ENCODE measurements around the gene TATDN3. TPM values are rescaled to one million over a fixed set of nuclear protein-coding genes. Genes with fewer than 3 reads are reported as not detected.

Gene TATDN3
- total RNA-seq, 1 experiment from 2014 or later, result 12.4 TPM

GRCh38 chr1:212857992-212858460 lies 66.3 kb downstream of the TATDN3 start, which contains the start of gene FLVCR1:
FLVCR1 (plus strand) TSS chr1:212858275; CDS start chr1:212858453, 178 bp downstream.
- ChIA-PET POLR2A (interaction anchor here (0.5 to 2.1 kb wide), 24 partner anchors 13 to 1198 kb away, joined by 3 to 22 read pairs (median 4); partner anchors contain the start of genes ATF3, NSL1, RPS6KC1 and TATDN3), CTCF (interaction anchor here (0.7 to 1.8 kb wide), 11 partner anchors 24 to 381 kb away, joined by 3 to 10 read pairs (median 6); partner anchors contain the start of gene NSL1)
- BruUV-seq (replicated peaks), result no TSS peak
- H3K4me1 Mint-ChIP-seq (ENCODE audit: low read depth, unreplicated experiment), result peaks cover 16% of the 10 kb centered on the region
- peak within 1 kb of the TSS; percentile 59 for H3K4me3 ChIP-seq (ENCODE audit: low read depth, low read length)
- no peaks in the 10 kb centered on the region for H3K9me3 ChIP-seq
- TF ChIP-seq CTCF (IDR thresholded peaks at IDR 0.05; ENCODE audit: insufficient read depth in 1 of 2, low read depth in 1 of 2, low read length in 1 of 2, severe bottlenecking in 1 of 2, unreplicated experiment in 1 of 2), result no peak
- peaks cover 10% of the 10 kb centered on the region for H3K9me3 Mint-ChIP-seq (ENCODE audit: unreplicated experiment)
- no peak within 1 kb of the TSS for H3K4me3 Mint-ChIP-seq (ENCODE audit: unreplicated experiment)
- no peaks in the 10 kb centered on the region for H3K27me3 Mint-ChIP-seq (ENCODE audit: insufficient read depth, unreplicated experiment)
- no peaks in the 10 kb centered on the region for H3K36me3 ChIP-seq (ENCODE audit: control insufficient read depth, insufficient read depth, low read length)
- peaks cover 14% of the 10 kb centered on the region for H3K4me1 ChIP-seq
- peak within 1 kb of the TSS; percentile 81 for H3K27ac Mint-ChIP-seq (ENCODE audit: unreplicated experiment)
- H3K27me3 ChIP-seq (replicated peaks; ENCODE audit: control insufficient read depth, insufficient read depth, low read length), result no peaks in the 10 kb centered on the region
- intact Hi-C loops (cut with micrococcal nuclease; ENCODE audit: unreplicated experiment), result loop anchor here (1.0 to 5.0 kb wide), 4 partner anchors 29 to 159 kb away; partner anchors contain the start of genes ANGEL2, NSL1 and TATDN3
- peak; percentile 99 for DNase-seq
- H3K36me3 Mint-ChIP-seq (ENCODE audit: insufficient read depth, unreplicated experiment), result peaks cover 15% of the 10 kb centered on the region

- TSS peak; percentile 16 for BruUV-seq (replicated peaks)
These were observed 67.0 kb downstream of the TATDN3 start for GRCh38 chr1:212858461-212859265.

More at GRCh38 chr1:212858461-212859265, 67.0 kb downstream of the TATDN3 start:
- Mint-ChIP-seq H3K4me3 (ENCODE audit: unreplicated experiment) (no peak overlapping the region), H3K36me3 (ENCODE audit: insufficient read depth, unreplicated experiment) (peaks cover 15% of the 10 kb centered on the region), H3K4me1 (ENCODE audit: low read depth, unreplicated experiment) (peaks cover 19% of the 10 kb centered on the region), H3K27ac (ENCODE audit: unreplicated experiment) (peak overlapping the region; percentile 81), H3K27me3 (ENCODE audit: insufficient read depth, unreplicated experiment) (no peaks in the 10 kb centered on the region), H3K9me3 (ENCODE audit: unreplicated experiment) (peaks cover 10% of the 10 kb centered on the region)
- Histone ChIP-seq H3K4me1 (peaks cover 14% of the 10 kb centered on the region), H3K9me3 (no peaks in the 10 kb centered on the region), H3K27me3 (replicated peaks; ENCODE audit: control insufficient read depth, insufficient read depth, low read length) (no peaks in the 10 kb centered on the region), H3K36me3 (ENCODE audit: control insufficient read depth, insufficient read depth, low read length) (no peaks in the 10 kb centered on the region), H3K4me3 (ENCODE audit: low read depth, low read length) (peak overlapping the region; percentile 59)
- CTCF ChIA-PET, result interaction anchor here (0.7 to 1.8 kb wide), 10 partner anchors 25 to 382 kb away, joined by 3 to 10 read pairs (median 6); partner anchors contain the start of gene NSL1
- TF ChIP-seq CTCF (IDR thresholded peaks at IDR 0.05; ENCODE audit: insufficient read depth in 1 of 2, low read depth in 1 of 2, low read length in 1 of 2, severe bottlenecking in 1 of 2, unreplicated experiment in 1 of 2), result no peak
- intact Hi-C loops (cut with micrococcal nuclease; ENCODE audit: unreplicated experiment), result loop anchor here (1.0 to 5.0 kb wide), 3 partner anchors 44 to 159 kb away; partner anchors contain the start of genes ANGEL2, NSL1 and TATDN3
- peak in 1 of 2 experiments; percentile 55 for DNase-seq
- POLR2A ChIA-PET, result interaction anchor here (0.5 to 2.1 kb wide), 16 partner anchors 12 to 1606 kb away, joined by 3 to 22 read pairs (median 4); partner anchors contain the start of genes ATF3, NSL1 and TATDN3
